PC-9 (cell line): Measurements from ENCODE around the gene YIPF6. TPM values are rescaled to one million over a fixed set of nuclear protein-coding genes. Genes with fewer than 3 reads are reported as not detected.

ENCODE experiments used
- BruUV-seq: library from RNA; stranded (reverse); fragments of 400-500 nt; replicated peaks from 2 replicates; lab custom pipeline; 2021; lab: Mats Ljungman, UMichigan
- CTCF ChIA-PET: fragments of 300-600 bp; sonication (Branson Sonifier 250); formaldehyde crosslinking; loops from one replicate; lab custom pipeline; 2022; ENCODE audit warnings: antibody characterized with exemption; lab: Charles Lee
- POLR2A ChIA-PET: fragments of 300-600 bp; sonication (Branson Sonifier 250); formaldehyde crosslinking; loops from one replicate; lab custom pipeline; 2022; ENCODE audit warnings: antibody characterized with exemption; ENCODE audit not compliant: unreplicated experiment; lab: Charles Lee
- DNase-seq, 2 experiments: peaks; one replicate each; pipeline versions ENCODE4 v3.0.0 to v3.0.0-alpha.2; 2015 to 2022; ENCODE audit warnings: mixed read lengths in 1 of 2
- H2AFZ ChIP-seq: fragments of 200-600 bp; sonication (generic); 2 replicates; pipeline ENCODE4 v1.8.1; 2017; ENCODE audit warnings: antibody characterized with exemption
- H3F3A ChIP-seq: fragments of 200-600 bp; sonication (generic); 2 replicates; pipeline ENCODE4 v1.8.1; 2017; ENCODE audit warnings: antibody characterized with exemption, mild to moderate bottlenecking, low read depth; ENCODE audit not compliant: insufficient read depth
- H3K27ac ChIP-seq: fragments of 200-600 bp; sonication (generic); 2 replicates; pipeline ENCODE4 v1.6.1; 2016; ENCODE audit warnings: mixed run types
- H3K27me3 ChIP-seq: fragments of 200-600 bp; sonication (generic); 2 replicates; pipeline ENCODE4 v1.6.1; 2016; ENCODE audit warnings: low read depth, mixed run types; ENCODE audit not compliant: insufficient read depth
- H3K36me3 ChIP-seq: fragments of 200-600 bp; sonication (generic); 2 replicates; pipeline ENCODE4 v1.6.1; 2016; ENCODE audit warnings: low read depth, mixed run types
- H3K4me1 ChIP-seq: fragments of 200-600 bp; sonication (generic); replicated peaks from 2 replicates; pipeline ENCODE4 v1.6.1; 2016; ENCODE audit warnings: mixed run types; ENCODE audit not compliant: insufficient read depth
- H3K4me2 ChIP-seq: fragments of 200-600 bp; sonication (generic); 2 replicates; pipeline ENCODE4 v1.6.1; 2017; ENCODE audit warnings: mixed run types
- H3K4me3 ChIP-seq: fragments of 200-600 bp; sonication (generic); 2 replicates; pipeline ENCODE4 v1.6.1; 2016; ENCODE audit warnings: mixed run types
- H3K79me2 ChIP-seq: fragments of 200-600 bp; sonication (generic); 2 replicates; pipeline ENCODE4 v1.6.1; 2017; ENCODE audit warnings: low read depth, mixed run types
- H3K9me2 ChIP-seq: fragments of 200-600 bp; sonication (generic); 2 replicates; pipeline ENCODE4 v1.8.1; 2017; ENCODE audit warnings: mild to moderate bottlenecking; ENCODE audit not compliant: insufficient read depth
- H3K9me3 ChIP-seq: fragments of 200-600 bp; sonication (generic); 2 replicates; pipeline ENCODE4 v1.8.1; 2016; ENCODE audit warnings: low read depth; ENCODE audit not compliant: insufficient read depth
- H4K20me1 ChIP-seq: fragments of 200-600 bp; sonication (generic); 2 replicates; pipeline ENCODE4 v1.8.1; 2017; ENCODE audit not compliant: insufficient read depth
- CTCF ChIP-seq: fragments of 200-600 bp; sonication (generic); conservative IDR thresholded peaks from 2 replicates; pipeline ENCODE4 v1.6.1; 2017; ENCODE audit warnings: mixed run types, antibody characterized with exemption, mild to moderate bottlenecking, moderate library complexity
- EZH2 ChIP-seq: fragments of 200-600 bp; sonication (generic); IDR thresholded peaks from 2 replicates; pipeline ENCODE4 v1.8.0; 2017; ENCODE audit warnings: antibody characterized with exemption, low read depth
- intact Hi-C: fragments of 100-400 bp; cut with micrococcal nuclease; formaldehyde crosslinking; loops from one replicate; pipeline ENCODE4 v1.10.0; 2022; ENCODE audit not compliant: unreplicated experiment
- total RNA-seq: library from RNA; stranded (reverse); gene quantifications from 2 replicates; pipeline ENCODE4 v1.2.3, GENCODE V29; 2021

The YIPF6 gene
- total RNA-seq, 1 experiment from 2014 or later, result 49.1 TPM

DNA sequence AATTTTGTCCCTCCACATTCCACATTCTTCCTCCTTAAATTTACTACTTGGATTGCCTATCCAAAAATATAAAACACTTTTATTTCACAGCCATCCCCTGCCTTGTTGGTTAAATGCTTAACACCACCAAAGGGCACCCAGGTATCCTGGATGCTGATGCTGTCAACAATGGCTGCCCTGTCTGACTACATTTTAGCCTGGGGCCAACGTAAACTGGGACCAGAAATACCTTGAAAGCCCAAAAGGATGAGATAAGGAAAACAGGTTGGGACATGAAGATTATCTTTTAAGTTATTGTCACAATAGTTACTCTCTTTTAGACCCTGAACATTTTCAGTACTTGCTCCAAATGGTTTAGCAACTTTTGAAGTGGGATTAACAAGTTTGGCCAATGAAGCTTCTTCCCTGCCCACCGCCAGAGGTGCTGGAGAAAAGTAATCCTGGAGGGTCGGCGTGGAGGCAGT lies 775 bp upstream of the YIPF6 start:
- Histone ChIP-seq H4K20me1 (no peaks in the 10 kb centered on the region), H3K4me3 (peak overlapping the region; percentile 98), H3K9me3 (no peaks in the 10 kb centered on the region), H2AFZ (peak overlapping the region; percentile 92), H3K36me3 (0 out of 2 replicates have a peak, but pooled peaks cover 4% of the 10 kb centered on the region), H3F3A (peaks cover 5% of the 10 kb centered on the region; the same call in 1 of the 2 replicates), H3K9me2 (no peaks in the 10 kb centered on the region), H3K27ac (peak overlapping the region; percentile 87), H3K4me2 (peak overlapping the region; percentile 92), H3K79me2 (peaks cover 42% of the 10 kb centered on the region), H3K27me3 (no peaks in the 10 kb centered on the region), H3K4me1 (peaks cover 15% of the 10 kb centered on the region; the same call in 1 of the 2 replicates)
- intact Hi-C loops, result loop anchor here (5.0 kb wide), 3 partner anchors 66 to 301 kb away; partner anchors contain the start of gene OPHN1
- BruUV-seq, result no TSS peak
- CTCF ChIA-PET, result no interaction called here
- peak in 1 of 2 experiments; percentile 46 for DNase-seq
- peak; percentile 39; the same call in 1 of the 2 replicates for TF ChIP-seq CTCF
- TF ChIP-seq EZH2, result no peak
- POLR2A ChIA-PET, result no interaction called here

DNA sequence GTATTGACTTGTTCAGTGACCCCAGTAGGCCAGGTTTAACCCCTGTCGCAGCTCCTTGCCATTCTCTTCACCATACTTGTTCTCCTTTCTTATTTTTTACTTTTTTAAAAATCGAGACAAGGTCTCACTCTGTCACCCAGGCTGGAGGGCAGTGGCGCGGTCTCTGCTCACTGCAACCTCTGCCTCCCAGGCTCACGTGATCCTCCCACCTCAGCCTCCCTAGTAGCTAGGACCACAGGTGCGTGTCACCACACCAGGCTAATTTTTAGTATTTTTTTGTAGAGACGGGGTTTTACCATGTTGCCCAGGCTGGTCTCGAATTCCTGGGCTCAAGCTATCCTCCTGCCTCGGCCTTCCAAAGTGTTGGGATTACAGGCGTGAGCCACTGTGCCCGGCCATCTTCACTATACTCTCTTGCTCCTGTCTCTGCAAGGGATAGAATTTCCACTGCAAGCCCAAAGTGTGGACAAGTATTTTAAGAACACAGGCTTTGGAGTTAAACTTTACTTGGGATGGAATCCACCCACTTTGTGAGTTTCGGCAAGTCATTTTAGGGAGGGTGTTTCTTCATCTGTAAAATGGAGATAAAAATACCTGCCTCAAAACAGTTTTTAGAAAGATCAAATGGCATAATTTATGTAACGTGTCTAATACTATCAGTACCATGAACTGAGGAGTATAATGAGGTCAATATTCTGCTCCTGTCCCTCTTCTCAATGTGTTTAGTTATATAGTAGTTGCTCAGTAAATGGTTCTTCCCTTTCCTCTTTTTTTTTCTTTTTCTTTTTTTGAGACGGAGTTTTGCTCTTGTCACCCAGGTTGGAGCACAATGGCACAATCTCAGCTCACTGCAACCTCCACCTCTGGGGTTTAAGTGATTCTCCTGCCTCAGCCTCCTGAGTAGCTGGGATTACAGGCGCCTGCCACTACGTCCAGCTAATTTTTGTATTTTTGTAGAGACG lies 973 bp downstream of the YIPF6 start:
- Histone ChIP-seq H3K36me3 (0 out of 2 replicates have a peak, but pooled peaks cover 7% of the 10 kb centered on the region), H3K9me3 (no peaks in the 10 kb centered on the region), H3K27me3 (no peaks in the 10 kb centered on the region), H3K4me2 (peak overlapping the region; percentile 92), H3K4me3 (peak overlapping the region; percentile 98), H3K9me2 (no peaks in the 10 kb centered on the region), H3K4me1 (peaks cover 15% of the 10 kb centered on the region; the same call in 1 of the 2 replicates), H3K79me2 (peaks cover 59% of the 10 kb centered on the region), H4K20me1 (no peaks in the 10 kb centered on the region), H2AFZ (peak overlapping the region; percentile 92), H3F3A (peaks cover 5% of the 10 kb centered on the region; the same call in 1 of the 2 replicates), H3K27ac (peak overlapping the region; percentile 87)
- CTCF ChIA-PET, result no interaction called here
- BruUV-seq, result TSS peak; percentile 30
- POLR2A ChIA-PET, result no interaction called here
- no peak for DNase-seq
- TF ChIP-seq CTCF (no peak), EZH2 (no peak)
- intact Hi-C loops, result loop anchor here (5.0 kb wide), 3 partner anchors 68 to 303 kb away; partner anchors contain the start of gene OPHN1

GRCh38 chrX:68503836-68504636 lies 5.2 kb downstream of the YIPF6 start:
- no peaks in the 10 kb centered on the region for H3F3A ChIP-seq
- no peak overlapping the region for H3K27ac ChIP-seq
- peaks cover 12% of the 10 kb centered on the region for H4K20me1 ChIP-seq
- no TSS peak for BruUV-seq
- no peak for DNase-seq
- H3K36me3 ChIP-seq, result 0 out of 2 replicates have a peak, but pooled peaks cover 7% of the 10 kb centered on the region
- POLR2A ChIA-PET, result no interaction called here
- no peaks in the 10 kb centered on the region for H3K9me2 ChIP-seq
- H3K4me3 ChIP-seq, result no peak overlapping the region
- H3K4me2 ChIP-seq, result no peak overlapping the region
- intact Hi-C loops, result no loop called here
- peaks cover 13% of the 10 kb centered on the region; the same call in 1 of the 2 replicates for H3K4me1 ChIP-seq
- CTCF ChIA-PET, result no interaction called here
- no peak for TF ChIP-seq EZH2
- no peak for TF ChIP-seq CTCF
- no peaks in the 10 kb centered on the region for H3K9me3 ChIP-seq
- peaks cover 82% of the 10 kb centered on the region for H3K79me2 ChIP-seq
- no peak overlapping the region for H2AFZ ChIP-seq
- no peaks in the 10 kb centered on the region for H3K27me3 ChIP-seq
